Type B pancreatic cell (in vitro differentiated cells): ENCODE measurements around the gene TMEM270. TPM values are rescaled to one million over a fixed set of nuclear protein-coding genes. Genes with fewer than 3 reads are reported as not detected.
"Not testable (repeated sequence)": the region's sequence is repeated elsewhere in the genome, so short reads cannot be mapped to it uniquely, and the experiment has no call there.

Source experiments
- DNase-seq: peaks from one replicate; pipeline ENCODE4 v3.0.0; 2021; ENCODE audit warnings: mixed read lengths; ENCODE audit not compliant: unreplicated experiment; ENCODE audit errors: extremely low spot score
- H3K27ac Mint-ChIP-seq: 2 replicates; pipeline ENCODE4 v1.8.0; 2021; ENCODE audit warnings: mild to moderate bottlenecking, mixed read lengths
- H3K27me3 Mint-ChIP-seq: 2 replicates; pipeline ENCODE4 v1.8.0; 2021; ENCODE audit warnings: mixed read lengths
- H3K36me3 Mint-ChIP-seq: 2 replicates; pipeline ENCODE4 v1.8.0; 2021; ENCODE audit warnings: mixed read lengths
- H3K4me1 Mint-ChIP-seq: one replicate; pipeline ENCODE4 v1.8.0; 2021; ENCODE audit warnings: mixed read lengths; ENCODE audit not compliant: unreplicated experiment
- H3K4me3 Mint-ChIP-seq: 2 replicates; pipeline ENCODE4 v1.8.0; 2021; ENCODE audit warnings: mild to moderate bottlenecking, mixed read lengths
- H3K9me3 Mint-ChIP-seq: 2 replicates; pipeline ENCODE4 v1.8.0; 2021; ENCODE audit warnings: mixed read lengths
- CTCF ChIP-seq: fragments of 200-600 bp; sonication (generic); conservative IDR thresholded peaks from 2 replicates; pipeline ENCODE4 v1.5.0; 2021; ENCODE audit warnings: antibody characterized with exemption, mild to moderate bottlenecking
- long read RNA-seq: library from polyadenylated mRNA; unstranded; transcript quantifications from one replicate; pipeline ENCODE4 v2.0.0, GENCODE V29; 2020
- total RNA-seq: library from RNA; stranded (reverse); gene quantifications from 2 replicates; pipeline ENCODE4 v1.2.1, GENCODE V29; 2021; ENCODE audit warnings: low replicate concordance

TMEM270 gene
- 0.57 TPM in 1 of 2 replicates, not detected in the other for total RNA-seq
- long read RNA-seq, result 0 reads

- no peaks in the 10 kb centered on the region for H3K9me3 Mint-ChIP-seq
- H3K27ac Mint-ChIP-seq, result no peak within 1 kb of the TSS
- no peak for DNase-seq
- no peak within 1 kb of the TSS for H3K4me3 Mint-ChIP-seq
- peaks cover 16% of the 10 kb centered on the region for H3K27me3 Mint-ChIP-seq
- H3K36me3 Mint-ChIP-seq, result no peaks in the 10 kb centered on the region
- H3K4me1 Mint-ChIP-seq, result no peaks in the 10 kb centered on the region
- no peak for TF ChIP-seq CTCF
These were observed at the start of gene TMEM270 for GRCh38 chr7:73860859-73861258. TSS of gene TMEM270 (plus strand) at chr7:73861159. CDS start at chr7:73861195, 36 bp downstream.

- Mint-ChIP-seq H3K27ac (peak overlapping the region; percentile 88), H3K9me3 (no peaks in the 10 kb centered on the region), H3K27me3 (no peaks in the 10 kb centered on the region), H3K4me1 (no peaks in the 10 kb centered on the region), H3K36me3 (no peaks in the 10 kb centered on the region), H3K4me3 (peak overlapping the region; percentile 58)
- peak; percentile 81 for TF ChIP-seq CTCF
- DNase-seq, result no peak
These were observed 49.2 kb upstream of the TMEM270 start for GRCh38 chr7:73811760-73812168.

GRCh38 chr7:73812996-73813395, 48.0 kb upstream of the TMEM270 start:
- H3K27me3 Mint-ChIP-seq, result no peaks in the 10 kb centered on the region
- H3K9me3 Mint-ChIP-seq, result no peaks in the 10 kb centered on the region
- DNase-seq, result no peak
- H3K4me3 Mint-ChIP-seq, result no peak overlapping the region
- no peaks in the 10 kb centered on the region for H3K36me3 Mint-ChIP-seq
- H3K4me1 Mint-ChIP-seq, result no peaks in the 10 kb centered on the region
- no peak for TF ChIP-seq CTCF
- no peak overlapping the region for H3K27ac Mint-ChIP-seq

- Mint-ChIP-seq H3K27me3 (no peaks in the 10 kb centered on the region), H3K27ac (no peak overlapping the region), H3K36me3 (no peaks in the 10 kb centered on the region), H3K4me1 (no peaks in the 10 kb centered on the region), H3K9me3 (no peaks in the 10 kb centered on the region), H3K4me3 (no peak overlapping the region)
- TF ChIP-seq CTCF, result no peak
- DNase-seq, result no peak
These were observed 45.5 kb upstream of the TMEM270 start for GRCh38 chr7:73815436-73815835.

GRCh38 chr7:73817121-73817520, 43.8 kb upstream of the TMEM270 start:
- H3K27ac Mint-ChIP-seq, result no peak overlapping the region
- no peaks in the 10 kb centered on the region for H3K4me1 Mint-ChIP-seq
- H3K9me3 Mint-ChIP-seq, result no peaks in the 10 kb centered on the region
- no peak overlapping the region for H3K4me3 Mint-ChIP-seq
- no peak for DNase-seq
- H3K36me3 Mint-ChIP-seq, result no peaks in the 10 kb centered on the region
- H3K27me3 Mint-ChIP-seq, result no peaks in the 10 kb centered on the region
- no peak for TF ChIP-seq CTCF

- no peak overlapping the region for H3K4me3 Mint-ChIP-seq
- H3K27me3 Mint-ChIP-seq, result no peaks in the 10 kb centered on the region
- H3K27ac Mint-ChIP-seq, result no peak overlapping the region
- TF ChIP-seq CTCF, result no peak
- peaks cover 10% of the 10 kb centered on the region for H3K4me1 Mint-ChIP-seq
- no peaks in the 10 kb centered on the region for H3K36me3 Mint-ChIP-seq
- no peaks in the 10 kb centered on the region for H3K9me3 Mint-ChIP-seq
- no peak for DNase-seq
These were observed 40.9 kb upstream of the TMEM270 start for GRCh38 chr7:73820013-73820412.

GRCh38 chr7:73821597-73822285, 39.2 kb upstream of the TMEM270 start:
- H3K27me3 Mint-ChIP-seq, H3K9me3 Mint-ChIP-seq, DNase-seq, H3K36me3 Mint-ChIP-seq, H3K4me3 Mint-ChIP-seq: not testable (repeated sequence)
- Mint-ChIP-seq H3K4me1 (peaks cover 14% of the 10 kb centered on the region), H3K27ac (peak overlapping the region; percentile 89)
